Omental fat pad (tissue), 4 donors: ENCODE results near the gene ATP1A2. TPM values are rescaled to one million over a fixed set of nuclear protein-coding genes. Genes with fewer than 3 reads are reported as not detected.

ENCODE experiments used
- ATAC-seq: fragments of 150-250 bp; one replicate; pipeline ENCODE4 v1.9.1; 2016; ENCODE audit warnings: mild to moderate bottlenecking, moderate library complexity; ENCODE audit not compliant: low FRiP score
- DNase-seq: peaks from one replicate; pipeline ENCODE4 v3.0.0-alpha.2; 2019; ENCODE audit warnings: low spot score
- total RNA-seq, 4 donors: library from RNA; depleted of rRNA; stranded (reverse); fragments of >200 nt; gene quantifications; one replicate each; pipeline ENCODE4 v1.1.0, GENCODE V29; 2016
- TF ChIP-seq, protein P1 (sequence below), 3 donors: fragments of 450-650 bp; IDR thresholded peaks; one replicate each; pipeline ENCODE4 v1.5.1; 2016 to 2017; ENCODE audit warnings: antibody characterized with exemption in 3 of 3, mild to moderate bottlenecking in 3 of 3, moderate library complexity in 2 of 3

ATP1A2 gene
- total RNA-seq, 4 donors from 2014 or later, result 45.5 to 91.1 (median 76.3) TPM

- TF ChIP-seq, protein P1, sequence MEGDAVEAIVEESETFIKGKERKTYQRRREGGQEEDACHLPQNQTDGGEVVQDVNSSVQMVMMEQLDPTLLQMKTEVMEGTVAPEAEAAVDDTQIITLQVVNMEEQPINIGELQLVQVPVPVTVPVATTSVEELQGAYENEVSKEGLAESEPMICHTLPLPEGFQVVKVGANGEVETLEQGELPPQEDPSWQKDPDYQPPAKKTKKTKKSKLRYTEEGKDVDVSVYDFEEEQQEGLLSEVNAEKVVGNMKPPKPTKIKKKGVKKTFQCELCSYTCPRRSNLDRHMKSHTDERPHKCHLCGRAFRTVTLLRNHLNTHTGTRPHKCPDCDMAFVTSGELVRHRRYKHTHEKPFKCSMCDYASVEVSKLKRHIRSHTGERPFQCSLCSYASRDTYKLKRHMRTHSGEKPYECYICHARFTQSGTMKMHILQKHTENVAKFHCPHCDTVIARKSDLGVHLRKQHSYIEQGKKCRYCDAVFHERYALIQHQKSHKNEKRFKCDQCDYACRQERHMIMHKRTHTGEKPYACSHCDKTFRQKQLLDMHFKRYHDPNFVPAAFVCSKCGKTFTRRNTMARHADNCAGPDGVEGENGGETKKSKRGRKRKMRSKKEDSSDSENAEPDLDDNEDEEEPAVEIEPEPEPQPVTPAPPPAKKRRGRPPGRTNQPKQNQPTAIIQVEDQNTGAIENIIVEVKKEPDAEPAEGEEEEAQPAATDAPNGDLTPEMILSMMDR (IDR thresholded peaks at IDR 0.05), result no peak
- ATAC-seq (no peak), DNase-seq (no peak)
Measured at GRCh38 chr1:160171354-160171753, 55.8 kb downstream of the ATP1A2 start.

GRCh38 chr1:160171980-160172379 lies 56.4 kb downstream of the ATP1A2 start:
- TF ChIP-seq, protein P1 (IDR thresholded peaks at IDR 0.05), result no peak
- no peak for ATAC-seq
- DNase-seq, result no peak

GRCh38 chr1:160177231-160177630 lies 61.7 kb downstream of the ATP1A2 start:
- TF ChIP-seq, protein P1 (IDR thresholded peaks at IDR 0.05), result no peak
- ATAC-seq, result no peak
- no peak for DNase-seq

DNA sequence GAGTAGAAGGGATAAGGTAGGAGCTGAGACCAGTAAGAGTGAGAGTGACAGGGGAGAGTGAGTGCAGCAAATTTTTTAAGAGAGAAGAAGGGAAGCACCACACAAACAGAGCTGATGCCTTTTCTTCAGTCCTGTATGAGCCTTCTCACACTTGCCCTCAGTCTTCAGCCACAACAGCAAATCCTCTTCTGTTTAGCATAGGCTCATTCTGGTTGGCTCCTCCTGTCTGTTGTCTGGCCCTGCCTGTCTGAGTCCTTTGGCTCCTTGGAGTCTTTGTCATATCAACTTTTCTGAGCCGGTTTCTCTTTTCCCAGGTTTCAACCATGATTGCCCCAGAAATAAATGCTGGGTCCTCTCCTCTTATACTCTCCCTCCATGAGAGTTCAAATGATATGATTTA lies 62.1 kb downstream of the ATP1A2 start:
- ATAC-seq (no peak), DNase-seq (no peak)
- TF ChIP-seq, protein P1 (IDR thresholded peaks at IDR 0.05), result no peak

- TF ChIP-seq, protein P1 (IDR thresholded peaks at IDR 0.05), result no peak
- DNase-seq, result no peak
Measured at GRCh38 chr1:160178731-160179130, 63.2 kb downstream of the ATP1A2 start.

DNA sequence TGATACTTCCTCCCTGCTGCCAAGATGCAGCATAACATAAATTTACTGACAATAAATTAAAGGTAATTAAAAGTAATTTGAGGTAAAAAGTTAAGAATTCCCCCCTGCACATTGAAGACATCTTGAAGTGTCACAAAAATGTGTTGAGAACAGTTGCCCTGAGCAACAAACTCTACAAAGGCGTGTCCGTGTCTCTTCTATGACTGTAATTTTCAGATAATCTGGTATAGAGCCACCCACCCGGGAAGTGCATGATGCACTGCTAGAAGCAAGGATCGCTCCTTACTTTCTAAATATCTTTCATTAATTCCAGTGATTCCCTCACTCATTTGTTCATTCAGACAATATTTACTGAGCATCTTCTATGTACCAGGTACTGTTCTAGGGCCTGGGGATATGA lies 63.8 kb downstream of the ATP1A2 start:
- DNase-seq (no peak), ATAC-seq (no peak)
- TF ChIP-seq, protein P1 (IDR thresholded peaks at IDR 0.05), result no peak

More at GRCh38 chr1:160178731-160179130, 63.2 kb downstream of the ATP1A2 start:
- no peak for ATAC-seq

DNA sequence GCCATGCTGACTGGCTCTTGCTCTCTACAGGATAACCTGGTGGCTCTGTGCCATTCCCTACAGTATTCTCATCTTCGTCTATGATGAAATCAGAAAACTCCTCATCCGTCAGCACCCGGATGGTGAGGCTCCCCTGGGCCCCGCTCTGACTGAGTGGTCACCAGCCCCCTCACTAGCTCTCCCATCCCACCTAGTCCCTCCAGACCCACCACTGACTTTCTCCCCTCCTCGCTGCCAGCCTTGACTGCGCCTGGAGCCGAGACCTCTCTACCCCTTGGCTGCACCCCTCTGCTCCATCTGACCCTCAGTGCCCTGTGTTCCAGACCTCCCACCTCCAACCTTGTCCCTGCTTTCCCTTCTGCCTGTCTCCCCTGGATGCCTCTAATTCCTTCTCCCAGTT lies 70.7 kb downstream of the ATP1A2 start:
- ATAC-seq (no peak), DNase-seq (no peak)
- TF ChIP-seq, protein P1 (IDR thresholded peaks at IDR 0.05), result no peak
